ACHN (cell line): ENCODE measurements around the gene ITGB8.
A peak's percentile ranks its signal among the peaks of the same experiment; 100 is the strongest.
"Not testable (repeated sequence)": the region's sequence is repeated elsewhere in the genome, so short reads cannot be mapped to it uniquely, and the experiment has no call there.

Experiments
- DNase-seq: peaks from one replicate; pipeline ENCODE4 v3.0.0-alpha.2; 2015
- in situ Hi-C: cut with HindIII; loops from 2 replicates; pipeline ENCODE4 v1.10.0; 2017; ENCODE audit warnings: low sequenced_read_pairs, low pct_ligation_motif_present, low pct_unique_long_range_greater_than_20kb

Gene ITGB8

DNA sequence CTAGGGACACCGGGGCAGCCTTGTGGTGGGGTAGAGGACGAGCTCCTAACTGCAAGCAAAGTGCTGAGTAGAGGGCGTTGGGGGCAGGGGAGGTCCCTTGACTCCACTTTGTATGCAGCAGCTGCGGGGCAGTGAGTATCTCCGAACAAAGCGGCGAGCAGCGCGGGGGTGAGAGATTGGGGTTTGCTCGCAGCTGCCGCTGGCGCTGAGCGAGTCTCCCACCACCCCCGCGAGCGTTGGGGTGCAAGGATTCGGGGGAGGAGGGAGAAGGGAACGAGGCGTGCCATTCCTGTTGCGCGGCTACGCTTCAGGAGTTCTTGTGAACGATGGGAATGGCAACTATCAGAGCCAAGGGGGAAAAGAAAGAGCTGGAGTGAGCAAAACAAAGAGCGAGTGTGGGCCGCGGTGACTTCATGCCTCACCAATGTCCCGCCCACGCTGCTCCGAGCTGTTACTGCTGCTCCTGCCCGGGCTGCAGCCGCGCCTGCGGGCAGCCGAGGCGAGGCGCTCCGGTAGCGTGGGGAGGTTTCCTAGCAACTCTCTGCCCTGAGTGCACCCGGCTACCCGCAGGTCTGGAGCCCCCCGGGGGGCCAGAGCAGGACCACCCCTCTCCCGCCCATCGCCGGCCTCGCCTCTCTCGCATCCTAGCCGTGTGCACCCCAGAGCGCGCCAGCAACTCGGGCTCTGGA is at the start of gene ITGB8:
ITGB8 (plus strand) TSS at position 662 of the 689 bp plus-strand sequence. CDS start 907 bp downstream, outside the sequence.
- in situ Hi-C loops: no loop called here
- DNase-seq: peak; percentile 97

DNA sequence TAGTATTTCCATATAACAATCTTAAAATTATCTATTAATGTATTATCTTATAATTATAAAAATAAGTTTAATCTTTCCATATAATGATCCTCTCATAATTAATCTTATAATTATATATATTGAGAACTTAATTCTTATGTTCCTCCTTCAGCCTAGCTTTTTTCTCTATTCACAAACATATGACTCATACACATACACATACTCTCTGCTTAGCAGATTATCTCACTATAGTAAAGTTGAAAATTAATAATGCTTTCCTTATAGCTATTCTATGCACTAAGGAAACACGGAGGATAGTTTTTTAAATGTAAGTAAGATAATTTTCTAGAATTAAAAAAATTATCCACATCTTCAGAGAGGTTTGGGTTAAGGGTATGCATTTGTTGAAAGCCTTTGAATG is 47.7 kb upstream of the ITGB8 start:
- DNase-seq: no peak
- in situ Hi-C loops: no loop called here

DNA sequence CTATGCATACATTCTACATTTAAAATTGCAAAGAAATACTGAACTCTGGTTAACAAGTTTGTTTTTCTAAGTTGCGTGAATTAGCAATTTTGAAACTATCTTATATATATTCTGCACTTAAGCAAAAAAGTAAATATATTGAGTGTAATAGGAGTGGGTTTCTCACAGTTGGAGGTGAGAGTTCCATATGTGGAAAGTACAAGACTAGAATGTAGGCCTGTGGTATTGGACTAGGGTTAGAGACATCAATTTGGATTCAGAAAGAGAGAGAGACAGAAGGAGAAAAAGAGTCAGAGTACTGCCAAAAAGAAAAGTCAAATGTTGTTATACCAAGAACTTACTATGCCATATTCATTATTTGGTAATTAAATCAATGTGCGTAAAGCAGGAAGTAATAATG is 47.3 kb upstream of the ITGB8 start:
- in situ Hi-C loops: no loop called here
- DNase-seq: no peak

DNA sequence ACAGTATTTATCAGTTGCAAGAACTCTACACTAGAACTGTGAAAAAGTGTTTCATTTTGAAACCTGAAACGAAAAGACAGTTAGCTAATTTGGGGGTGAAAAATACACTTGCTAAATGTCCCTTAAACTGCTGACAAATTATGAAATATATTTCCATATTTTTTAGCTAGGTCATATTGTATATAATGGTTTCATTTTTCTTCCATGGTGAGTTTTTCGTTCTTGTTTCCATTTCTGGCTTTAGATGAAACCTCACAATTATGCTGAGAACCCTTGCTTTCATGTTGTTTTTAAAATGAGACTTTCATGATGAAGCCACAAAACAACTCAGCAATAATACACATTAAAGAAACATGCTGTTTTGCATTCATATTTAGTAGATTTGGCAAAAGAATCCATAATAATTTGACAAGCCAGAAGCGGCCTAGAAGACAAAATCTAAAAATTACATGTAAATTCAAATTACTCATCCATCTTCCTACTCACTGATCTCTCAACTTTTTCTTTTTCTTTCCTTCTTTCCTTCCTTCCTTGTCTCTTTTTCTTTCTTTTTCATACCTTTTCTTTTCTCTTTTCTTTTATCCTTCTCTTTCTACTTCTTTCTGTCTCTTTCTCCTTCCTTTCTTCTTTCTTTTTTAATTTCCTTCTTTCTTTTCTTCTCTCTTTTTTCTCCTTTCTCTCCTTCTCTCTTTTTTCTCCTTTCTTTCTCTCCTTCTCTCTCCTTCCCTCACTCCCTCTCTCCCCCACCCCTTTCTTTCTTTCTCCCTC is 46.5 kb upstream of the ITGB8 start:
- in situ Hi-C loops: no loop called here
- no peak for DNase-seq

DNA sequence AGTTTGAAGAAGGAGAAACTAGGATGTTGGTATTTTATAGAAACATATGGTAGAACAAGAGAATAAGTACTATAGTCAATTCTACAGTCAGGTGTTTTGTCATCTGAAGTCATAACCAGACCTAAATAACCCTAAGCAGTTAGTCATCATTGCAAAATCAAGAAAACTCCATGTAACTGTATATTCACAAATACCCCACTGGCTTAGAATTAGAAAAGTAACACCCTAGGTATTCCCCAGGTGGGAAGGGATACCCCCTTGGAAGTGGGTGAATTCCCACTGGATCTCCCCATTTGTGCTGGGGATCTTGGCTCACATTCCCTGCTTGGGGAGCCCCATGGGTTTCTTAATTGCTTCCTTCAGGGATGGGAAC is 45.9 kb upstream of the ITGB8 start:
- in situ Hi-C loops: no loop called here
- DNase-seq: no peak

DNA sequence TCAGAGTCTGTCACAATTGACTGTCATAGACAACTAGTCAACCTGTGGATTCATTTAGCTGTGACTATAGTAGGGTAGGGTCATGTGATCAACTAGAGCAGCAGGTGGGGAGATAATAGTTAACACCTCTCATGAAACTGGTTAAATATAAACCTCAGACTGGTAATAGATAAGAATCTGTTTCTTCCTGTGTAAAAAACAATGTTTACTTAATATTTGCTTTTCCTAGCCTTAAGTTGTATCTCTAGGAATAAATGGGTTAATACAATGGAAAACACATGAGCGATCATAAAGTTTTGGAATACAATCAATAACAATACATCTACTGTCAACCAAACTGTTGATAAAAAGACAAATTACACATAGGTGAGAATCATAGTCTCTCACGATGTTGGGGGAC is 43.4 kb upstream of the ITGB8 start:
- in situ Hi-C loops: no loop called here
- no peak for DNase-seq

DNA sequence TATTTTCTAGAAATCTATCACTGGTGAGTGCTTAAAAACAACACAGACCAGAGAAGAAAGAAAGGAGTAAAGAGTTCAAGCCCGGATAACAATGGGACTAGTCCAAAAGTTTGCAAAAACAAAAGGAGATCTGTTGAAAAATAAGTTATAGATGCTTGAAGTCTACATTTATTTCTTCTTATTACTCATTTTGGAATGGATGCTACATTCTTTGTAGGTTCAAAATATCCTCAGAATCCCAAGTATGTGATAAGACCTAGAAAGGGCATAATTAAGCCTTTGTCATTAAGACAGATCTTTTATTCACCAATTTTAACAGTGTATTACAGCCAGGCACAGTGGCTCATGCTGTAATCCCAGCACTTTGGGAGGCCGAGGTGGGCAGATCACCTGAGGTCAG is 42.7 kb upstream of the ITGB8 start:
- in situ Hi-C loops: no loop called here
- DNase-seq: no peak

DNA sequence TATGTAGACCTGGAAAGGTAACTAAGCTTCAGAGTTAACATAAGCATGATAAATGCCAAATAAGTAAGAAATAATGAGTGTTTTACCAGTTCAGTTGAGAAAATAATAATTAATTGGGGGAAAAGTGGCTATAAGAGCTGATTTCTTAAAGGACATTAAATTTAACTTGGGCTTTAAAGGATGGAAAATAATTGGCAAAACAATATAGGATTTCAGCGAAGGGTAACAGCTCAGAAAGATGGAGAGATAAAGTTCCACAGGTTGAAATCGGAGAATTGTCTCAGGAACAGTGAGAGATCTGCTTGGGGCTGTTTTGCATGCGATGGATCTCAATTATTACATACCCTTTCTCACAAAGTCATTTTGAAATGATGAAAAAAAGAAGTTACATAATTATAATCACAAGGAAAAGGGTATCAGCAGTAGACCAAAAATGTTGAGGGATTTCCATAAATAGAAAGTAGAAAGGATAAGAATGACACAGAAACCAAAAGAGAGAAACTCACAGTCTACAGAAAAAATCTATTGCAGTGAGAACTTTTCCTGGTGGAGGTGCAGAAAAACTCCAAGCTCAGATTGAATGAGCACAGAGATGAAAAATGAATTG is 40.1 kb upstream of the ITGB8 start:
- in situ Hi-C loops: no loop called here
- no peak for DNase-seq

DNA sequence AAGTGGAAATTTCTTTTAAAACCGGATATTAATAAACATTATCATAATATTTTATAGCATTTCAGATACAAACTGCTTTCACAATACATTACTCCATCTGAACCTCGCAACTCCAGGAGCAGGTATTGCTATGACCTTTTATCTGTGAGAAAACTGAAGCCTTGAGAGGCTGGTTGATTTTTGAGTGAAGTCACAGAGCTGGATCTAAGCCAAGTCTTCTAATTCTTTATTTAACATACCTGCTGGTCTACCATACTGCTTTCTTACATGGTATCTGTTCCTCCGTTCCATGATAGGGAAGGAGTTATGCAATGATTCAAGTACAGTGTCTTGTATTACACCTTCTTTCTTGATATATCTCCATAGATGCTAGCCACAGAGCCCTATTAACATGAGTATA is 37.4 kb upstream of the ITGB8 start:
- in situ Hi-C loops: no loop called here

DNA sequence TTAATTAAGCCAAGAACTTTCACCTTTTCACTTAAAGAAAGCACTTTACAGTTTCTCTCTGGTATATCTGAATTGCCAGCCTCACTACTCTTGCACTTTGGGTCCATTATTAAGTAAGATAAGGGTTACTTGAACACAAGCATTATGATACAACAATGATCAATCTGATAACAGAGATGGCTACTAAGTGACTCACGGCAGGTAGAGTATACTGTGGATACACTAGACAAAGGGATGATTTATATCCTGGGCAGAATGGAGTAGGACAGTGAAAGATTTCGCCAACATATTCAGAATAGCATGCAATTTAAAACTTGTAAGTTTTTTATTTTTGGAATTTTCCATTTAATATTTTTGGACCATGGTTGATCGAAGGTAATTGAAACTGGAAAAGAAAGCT is 34.3 kb upstream of the ITGB8 start:
- no peak for DNase-seq
- in situ Hi-C loops: no loop called here

More for the DNA sequence above, 37.4 kb upstream of the ITGB8 start:
- DNase-seq: no peak

DNA sequence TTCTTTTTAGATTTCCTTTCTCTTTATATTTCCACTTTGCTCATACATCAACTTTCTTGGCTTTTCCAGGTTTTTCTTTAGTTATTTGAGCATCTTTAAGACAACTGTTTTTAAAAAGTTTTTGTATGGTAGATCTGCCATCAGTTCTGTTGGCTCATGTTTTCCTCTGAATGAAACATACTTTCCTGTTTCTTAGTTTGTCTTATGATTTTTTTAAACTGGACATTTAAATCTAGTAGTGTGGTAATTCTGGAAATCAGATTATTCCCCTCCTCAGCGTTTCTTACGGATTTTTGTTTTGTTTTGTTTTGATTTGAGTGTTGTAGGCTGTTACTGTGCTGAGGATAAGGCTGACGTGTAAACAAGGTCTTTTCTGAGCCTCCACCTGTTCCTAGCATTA is 33.8 kb upstream of the ITGB8 start:
- in situ Hi-C loops: no loop called here
- no peak for DNase-seq

DNA sequence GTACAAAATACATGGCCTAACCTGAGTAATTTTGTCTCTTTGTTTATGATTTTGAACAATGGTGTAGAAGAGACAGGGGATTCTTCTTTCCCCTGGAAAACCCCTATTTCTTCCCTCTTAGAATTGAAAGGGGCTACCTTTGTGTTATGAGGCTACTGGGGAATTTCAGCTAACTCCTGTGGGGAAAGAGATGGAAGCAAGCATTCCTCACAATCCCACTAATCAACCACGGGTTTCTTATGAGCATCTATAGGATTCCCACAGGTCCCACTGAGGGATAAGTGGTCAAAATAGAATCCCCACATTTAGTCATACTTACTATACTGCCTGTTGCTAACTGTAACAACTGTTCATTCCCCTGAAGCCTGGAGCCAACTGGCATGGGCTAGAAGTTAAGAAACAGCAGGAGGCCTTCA is 32.2 kb upstream of the ITGB8 start:
- in situ Hi-C loops: no loop called here
- no peak for DNase-seq

DNA sequence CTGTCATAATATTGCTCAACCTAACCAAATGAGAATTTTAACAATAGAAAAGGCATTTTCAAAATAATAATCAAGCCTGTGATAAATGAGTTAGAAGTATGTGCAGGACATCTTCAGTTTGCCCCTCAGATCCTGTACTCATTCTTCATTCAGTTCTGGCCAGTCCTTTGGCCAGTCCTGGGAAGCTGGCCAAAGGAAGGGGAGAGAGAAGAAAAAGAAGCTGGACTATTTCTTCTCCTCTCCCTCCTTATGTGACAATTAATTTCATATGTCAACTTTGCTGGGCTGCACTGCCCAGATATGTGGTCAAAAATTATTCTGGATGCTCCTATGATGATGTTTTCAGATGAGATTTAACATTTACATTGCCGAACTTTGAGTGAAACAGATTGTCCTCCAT is 31.6 kb upstream of the ITGB8 start:
- in situ Hi-C loops: no loop called here
- no peak for DNase-seq

DNA sequence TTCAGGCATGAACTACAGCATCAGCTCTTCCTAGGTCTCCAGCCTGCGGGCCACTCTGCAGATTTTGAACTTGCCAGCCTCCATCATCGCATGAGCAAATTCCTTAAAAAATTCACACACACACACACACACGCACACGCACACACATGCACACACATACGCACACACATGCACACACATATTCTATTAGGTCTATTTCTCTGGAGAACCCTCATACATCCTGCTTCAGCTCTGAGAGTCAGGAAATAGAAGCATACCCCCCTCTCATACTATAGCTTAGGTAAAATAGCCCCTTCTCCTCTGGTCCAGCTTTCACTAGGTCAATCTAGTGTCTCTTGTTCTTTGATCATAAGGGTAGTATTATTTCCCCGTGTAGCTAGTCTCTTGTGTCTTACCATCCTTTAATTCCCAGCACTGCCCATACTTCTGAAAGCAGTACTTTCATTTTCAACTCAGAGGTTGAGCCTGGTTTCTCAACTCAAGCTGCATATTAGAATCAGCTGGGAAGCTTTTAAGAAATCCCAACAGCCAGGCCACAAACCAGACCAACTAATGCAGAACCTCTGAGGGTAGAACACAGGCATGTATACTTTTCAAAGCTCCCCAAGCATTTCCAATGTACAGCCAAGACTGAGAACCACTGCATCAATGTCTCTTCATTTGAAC is 30.9 kb upstream of the ITGB8 start:
- in situ Hi-C loops: loop anchor here (25.0 kb wide), 1 partner anchor 87 kb away; the partner anchor contains the start of gene MACC1

DNA sequence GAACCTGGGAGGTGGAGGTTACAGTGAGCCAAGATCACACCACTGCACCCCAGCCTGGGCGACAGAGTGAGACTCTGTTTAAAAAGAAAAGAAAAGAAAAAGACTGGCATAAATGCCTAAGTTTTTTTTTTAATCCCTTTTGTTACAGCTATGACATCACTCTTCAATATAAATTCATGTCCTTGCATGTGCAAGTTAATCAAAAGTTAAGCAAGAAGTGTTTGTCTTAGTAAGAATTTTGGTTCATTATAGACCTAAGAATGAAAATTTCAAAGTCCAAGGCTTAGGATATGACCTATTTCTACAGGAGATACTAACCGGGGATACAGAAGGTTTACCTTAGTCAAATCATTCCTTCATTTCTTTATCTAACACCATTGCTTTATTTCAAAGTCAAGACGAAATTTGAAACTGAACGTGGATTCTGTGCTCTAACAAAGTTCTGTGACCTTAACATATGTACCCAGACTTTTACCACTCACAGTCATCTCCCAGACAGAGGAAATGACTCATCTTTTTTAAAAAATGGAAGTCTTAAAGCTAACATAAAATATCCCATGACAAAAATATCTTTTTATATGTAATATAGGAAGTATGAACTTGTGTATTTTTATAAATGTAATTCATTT is 29.3 kb upstream of the ITGB8 start:
- no peak for DNase-seq
- in situ Hi-C loops: loop anchor here (25.0 kb wide), 1 partner anchor 89 kb away; the partner anchor contains the start of gene MACC1

More for the DNA sequence above, 30.9 kb upstream of the ITGB8 start:
- peak; percentile 40 for DNase-seq

DNA sequence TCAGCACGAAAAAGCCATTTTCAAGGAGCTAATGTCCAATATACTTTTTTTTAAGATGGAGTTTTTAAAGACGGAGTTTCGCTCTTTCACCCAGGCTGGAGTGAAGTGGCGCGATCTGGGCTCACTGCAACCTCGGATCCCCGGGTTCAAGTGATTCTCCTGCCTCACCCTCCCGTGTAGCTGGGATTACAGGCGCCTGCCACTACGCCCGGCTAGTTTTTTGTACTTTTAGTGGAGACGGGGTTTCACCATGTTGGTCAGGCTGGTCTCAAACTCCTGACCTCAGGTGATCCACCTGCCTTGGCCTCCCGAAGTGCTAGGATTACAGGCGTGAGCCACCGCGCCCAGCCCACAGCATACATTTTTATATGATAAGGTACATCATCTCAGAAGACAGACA is 28.4 kb upstream of the ITGB8 start:
- not testable (repeated sequence) for DNase-seq
- in situ Hi-C loops: loop anchor here (25.0 kb wide), 1 partner anchor 90 kb away; the partner anchor contains the start of gene MACC1

DNA sequence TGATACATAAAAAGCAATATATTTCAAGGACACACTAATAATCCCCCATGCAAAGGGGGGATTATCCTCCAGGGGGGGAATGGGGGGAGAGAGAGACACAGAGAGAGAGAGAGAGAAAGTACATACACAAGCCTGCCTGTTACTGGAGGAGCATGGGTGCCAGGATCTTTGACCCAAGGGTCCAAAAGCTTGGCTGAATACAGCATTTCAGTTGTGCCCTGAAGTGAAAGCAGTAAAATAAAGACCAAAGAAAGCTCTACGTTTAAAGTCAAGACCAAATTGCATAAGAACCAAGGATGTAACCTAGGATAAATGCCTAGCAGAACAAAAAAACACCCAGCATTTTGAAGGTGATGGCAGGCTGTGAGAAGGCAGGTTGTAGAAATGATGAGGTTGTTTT is 27.8 kb upstream of the ITGB8 start:
- in situ Hi-C loops: loop anchor here (25.0 kb wide), 1 partner anchor 91 kb away; the partner anchor contains the start of gene MACC1
- DNase-seq: no peak

DNA sequence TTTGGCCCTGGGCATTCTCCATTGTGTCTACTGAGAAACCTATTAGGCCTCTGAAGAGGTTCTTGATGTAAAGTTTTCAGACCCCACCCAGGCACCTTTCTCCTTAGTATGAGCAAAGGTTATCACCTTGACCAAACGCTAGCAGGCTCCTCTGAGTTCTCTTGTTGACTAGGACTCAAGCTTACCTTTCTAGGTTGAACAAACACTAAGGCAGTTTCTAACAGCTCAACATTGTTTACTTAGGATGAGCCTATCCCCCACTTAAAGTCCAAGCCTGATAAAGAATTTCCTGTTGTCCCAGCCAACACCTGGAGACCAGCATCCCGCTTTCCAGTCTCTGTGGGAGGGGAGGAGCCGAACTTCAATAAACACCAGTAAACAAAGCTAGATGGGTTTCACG is 26.3 kb upstream of the ITGB8 start:
- no peak for DNase-seq

More for the DNA sequence above, 26.3 kb upstream of the ITGB8 start:
- in situ Hi-C loops: loop anchor here (25.0 kb wide), 1 partner anchor 92 kb away; the partner anchor contains the start of gene MACC1
